Measurements from ENCODE around the gene C15orf62.

C15orf62 gene

GRCh38 chr15:40796512-40796911, 26.7 kb downstream of the C15orf62 start:
- Mint-ChIP-seq H3K9me3 (no peaks in the 10 kb centered on the region), H3K4me1 (peaks cover 24% of the 10 kb centered on the region), H3K36me3 (ENCODE audit: low read depth) (peaks cover 39% of the 10 kb centered on the region), H3K27ac (peak overlapping the region; percentile 25), H3K27me3 (ENCODE audit: low read depth, poor library complexity) (no peaks in the 10 kb centered on the region), H3K4me3 (no peak overlapping the region)
- DNase-seq: no peak
- TF ChIP-seq CTCF (IDR thresholded peaks at IDR 0.05): no peak

GRCh38 chr15:40799523-40799922, 29.7 kb downstream of the C15orf62 start:
- H3K36me3 Mint-ChIP-seq (ENCODE audit: low read depth): peaks cover 26% of the 10 kb centered on the region
- TF ChIP-seq CTCF (IDR thresholded peaks at IDR 0.05): no peak
- no peak for DNase-seq
- H3K4me1 Mint-ChIP-seq: peaks cover 33% of the 10 kb centered on the region
- H3K27ac Mint-ChIP-seq: peak overlapping the region; percentile 69
- H3K9me3 Mint-ChIP-seq: no peaks in the 10 kb centered on the region
- H3K4me3 Mint-ChIP-seq: no peak overlapping the region
- no peaks in the 10 kb centered on the region for H3K27me3 Mint-ChIP-seq (ENCODE audit: low read depth, poor library complexity)

- H3K36me3 Mint-ChIP-seq (ENCODE audit: low read depth): peaks cover 27% of the 10 kb centered on the region
- no peak overlapping the region for H3K4me3 Mint-ChIP-seq
- H3K9me3 Mint-ChIP-seq: no peaks in the 10 kb centered on the region
- no peak for TF ChIP-seq CTCF (IDR thresholded peaks at IDR 0.05)
- peaks cover 50% of the 10 kb centered on the region for H3K4me1 Mint-ChIP-seq
- no peak overlapping the region for H3K27ac Mint-ChIP-seq
- no peak for DNase-seq
- no peaks in the 10 kb centered on the region for H3K27me3 Mint-ChIP-seq (ENCODE audit: low read depth, poor library complexity)
Measured at GRCh38 chr15:40803076-40803475, 33.3 kb downstream of the C15orf62 start.

GRCh38 chr15:40803688-40804087, 33.9 kb downstream of the C15orf62 start:
- peaks cover 23% of the 10 kb centered on the region for H3K36me3 Mint-ChIP-seq (ENCODE audit: low read depth)
- H3K9me3 Mint-ChIP-seq: no peaks in the 10 kb centered on the region
- DNase-seq: no peak
- H3K27ac Mint-ChIP-seq: no peak overlapping the region
- H3K4me3 Mint-ChIP-seq: no peak overlapping the region
- H3K27me3 Mint-ChIP-seq (ENCODE audit: low read depth, poor library complexity): no peaks in the 10 kb centered on the region
- TF ChIP-seq CTCF (IDR thresholded peaks at IDR 0.05): no peak
- peaks cover 51% of the 10 kb centered on the region for H3K4me1 Mint-ChIP-seq

GRCh38 chr15:40806672-40807027, 36.9 kb downstream of the C15orf62 start:
- Mint-ChIP-seq H3K9me3 (no peaks in the 10 kb centered on the region), H3K36me3 (ENCODE audit: low read depth) (peaks cover 11% of the 10 kb centered on the region), H3K4me1 (peaks cover 40% of the 10 kb centered on the region), H3K4me3 (peak overlapping the region; percentile 99), H3K27me3 (ENCODE audit: low read depth, poor library complexity) (no peaks in the 10 kb centered on the region), H3K27ac (peak overlapping the region; percentile 71)
- no peak for DNase-seq
- no peak for TF ChIP-seq CTCF (IDR thresholded peaks at IDR 0.05)

GRCh38 chr15:40807028-40807887, 37.5 kb downstream of the C15orf62 start, which contains the start of the genes DNAJC17 and ZFYVE19:
TSS of gene DNAJC17 (minus strand) at chr15:40807473. CDS start at chr15:40807446, 27 bp downstream.
TSS of gene ZFYVE19 (plus strand) at chr15:40807089. CDS start at chr15:40807590, 501 bp downstream.
- peak within 1 kb of the TSS; percentile 99 for H3K4me3 Mint-ChIP-seq
- no peak for TF ChIP-seq CTCF (IDR thresholded peaks at IDR 0.05)
- no peaks in the 10 kb centered on the region for H3K27me3 Mint-ChIP-seq (ENCODE audit: low read depth, poor library complexity)
- H3K36me3 Mint-ChIP-seq (ENCODE audit: low read depth): peaks cover 5% of the 10 kb centered on the region
- no peaks in the 10 kb centered on the region for H3K9me3 Mint-ChIP-seq
- peaks cover 34% of the 10 kb centered on the region for H3K4me1 Mint-ChIP-seq
- H3K27ac Mint-ChIP-seq: peak within 1 kb of the TSS; percentile 99
- peak; percentile 95 for DNase-seq
